Stimulated activated CD8-positive, alpha-beta memory T cell treated with anti-CD3 and anti-CD28 coated beads, Interleukin-4, amount 100 ng/mL, for 48 hours (primary cell): Measurements from ENCODE around the gene GRIN3A.

ENCODE experiments used
- DNase-seq: peaks from one replicate; pipeline ENCODE4 v3.0.0-alpha.2; 2020

Gene GRIN3A

DNA sequence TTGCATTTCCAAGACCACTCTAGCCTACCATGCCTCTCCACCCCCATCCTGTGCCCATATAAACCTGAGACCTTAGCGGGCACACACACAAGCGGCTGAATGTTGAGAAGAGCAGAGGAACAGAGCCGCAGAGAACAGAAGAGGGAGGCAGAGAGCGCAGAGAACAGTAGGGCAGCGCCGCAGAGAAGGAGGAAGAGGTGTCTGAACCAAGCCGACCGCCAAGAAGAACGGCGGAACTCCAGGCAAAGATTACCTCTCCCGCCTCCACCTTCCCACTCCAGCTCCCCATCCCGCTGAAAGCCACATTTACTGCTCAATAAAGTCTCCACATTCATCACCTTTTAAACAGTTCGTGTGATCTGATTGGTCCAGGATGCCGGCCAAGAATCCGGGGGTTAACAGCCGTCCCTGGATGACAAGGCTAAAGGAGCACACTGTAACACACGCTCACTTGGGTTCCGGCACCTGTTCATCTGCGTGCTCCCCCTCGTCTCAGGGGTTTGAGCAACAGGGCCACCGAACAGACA lies 33.2 kb downstream of the GRIN3A start:
- DNase-seq, result peak; percentile 41

DNA sequence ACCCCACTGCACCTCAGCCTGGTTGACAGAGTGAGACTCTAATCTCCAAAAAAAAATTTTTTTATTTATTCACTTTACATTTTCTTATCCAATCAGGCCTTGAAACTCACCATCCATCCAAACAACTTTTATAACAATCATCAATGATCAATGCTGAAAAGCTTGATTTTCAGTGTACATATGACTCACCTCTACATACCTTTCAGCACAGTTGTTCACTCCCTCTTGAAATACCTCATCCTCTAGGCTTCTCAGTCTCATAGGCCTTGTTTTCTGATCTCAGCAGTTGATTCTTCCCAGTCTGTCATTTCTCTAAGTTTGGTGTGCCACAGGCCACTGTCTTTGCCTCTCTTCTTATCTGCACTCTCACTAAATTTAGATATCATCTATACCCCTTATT lies 36.2 kb downstream of the GRIN3A start:
- DNase-seq, result no peak

DNA sequence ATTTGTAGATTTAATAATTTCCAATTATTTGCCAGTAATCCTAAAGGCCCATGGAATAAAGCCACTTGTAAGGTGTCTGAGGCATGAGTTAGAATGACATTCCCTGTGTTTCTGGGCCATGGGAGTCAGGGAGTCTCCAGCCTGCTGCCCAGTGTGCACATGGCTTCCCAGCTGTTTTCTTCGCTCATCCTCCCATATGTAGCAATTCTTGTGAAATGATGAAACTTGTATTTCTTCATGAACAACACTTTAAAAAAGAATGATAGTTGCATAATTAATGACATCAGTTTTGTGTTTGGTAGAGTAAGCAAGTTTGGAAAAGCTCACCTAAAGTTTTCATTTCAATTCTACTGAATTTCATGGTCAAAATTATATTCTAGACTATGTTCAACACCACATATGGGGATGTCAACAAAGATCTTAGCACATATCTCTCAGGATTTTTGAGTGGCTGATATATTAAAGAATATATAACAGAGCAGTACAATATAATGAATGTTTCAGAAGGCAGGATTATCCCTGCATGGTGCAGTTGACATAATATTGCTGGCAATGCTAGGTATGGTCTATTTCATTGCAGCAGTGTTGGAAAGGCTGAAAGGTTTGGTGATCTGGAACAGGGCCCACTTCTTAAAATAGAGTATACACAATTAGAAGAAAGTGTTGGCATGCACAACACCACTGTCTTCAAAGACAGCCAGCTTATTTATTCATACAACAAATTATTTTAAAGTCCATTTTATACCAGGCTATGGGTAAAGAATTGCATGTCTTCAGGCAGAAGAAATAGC lies 44.7 kb downstream of the GRIN3A start:
- DNase-seq, result no peak

DNA sequence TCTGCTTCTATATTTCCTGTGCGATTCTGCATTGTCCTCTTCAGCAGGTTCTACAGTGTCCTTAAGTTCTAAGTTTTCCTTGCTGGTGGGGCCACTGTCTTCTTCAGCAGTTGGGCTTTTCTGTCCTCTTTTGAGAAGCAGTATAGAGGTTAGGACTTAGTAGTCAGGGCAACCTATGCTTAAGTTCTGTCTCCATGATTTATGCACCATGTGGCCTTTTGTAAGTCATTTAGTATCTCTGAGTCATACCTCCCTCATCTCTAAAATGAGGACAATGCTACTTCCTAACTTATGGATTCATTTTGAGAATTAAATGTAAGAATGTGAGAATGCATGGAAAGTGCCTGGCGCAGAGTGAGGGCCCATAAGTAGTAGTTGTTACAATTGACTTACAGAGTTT lies 46.8 kb downstream of the GRIN3A start:
- DNase-seq, result no peak

DNA sequence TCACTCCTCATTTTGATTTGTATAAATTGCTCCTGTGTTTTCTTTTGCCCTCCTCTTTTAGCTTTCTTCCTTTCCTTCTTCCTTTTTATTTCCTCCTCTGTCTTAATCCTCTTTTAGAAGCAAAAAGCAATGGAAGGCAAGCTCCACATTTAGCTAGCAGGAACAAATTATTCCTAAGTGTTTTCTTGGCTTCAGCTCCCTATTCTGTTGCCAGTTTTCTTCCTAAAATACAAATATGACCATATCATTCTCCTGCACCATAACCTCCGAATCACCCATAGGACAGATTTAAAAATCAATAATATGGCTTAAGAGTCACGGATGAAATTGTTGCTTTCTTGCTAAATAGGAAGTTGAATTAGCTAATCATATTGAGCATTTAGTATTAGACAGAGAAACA lies 49.4 kb downstream of the GRIN3A start:
- DNase-seq, result no peak

DNA sequence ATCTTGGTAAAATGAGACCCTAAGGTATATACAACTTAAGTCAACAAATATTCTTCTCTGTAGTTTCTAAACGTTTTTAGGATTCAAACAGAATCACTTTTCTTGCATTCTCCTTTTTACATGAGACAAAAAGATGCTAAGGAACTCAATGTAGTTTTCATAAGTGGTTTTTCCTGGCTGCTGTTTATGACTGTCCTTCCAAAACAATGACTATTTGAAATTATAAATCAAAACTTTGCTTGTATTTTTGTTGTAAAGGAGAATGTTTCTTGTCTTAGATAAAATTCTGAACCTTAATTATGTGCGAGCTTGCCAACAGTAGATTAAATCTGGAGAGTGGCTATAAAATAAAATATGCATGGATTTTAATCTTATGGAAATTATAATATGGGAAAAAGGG lies 53.8 kb downstream of the GRIN3A start:
- DNase-seq, result no peak

DNA sequence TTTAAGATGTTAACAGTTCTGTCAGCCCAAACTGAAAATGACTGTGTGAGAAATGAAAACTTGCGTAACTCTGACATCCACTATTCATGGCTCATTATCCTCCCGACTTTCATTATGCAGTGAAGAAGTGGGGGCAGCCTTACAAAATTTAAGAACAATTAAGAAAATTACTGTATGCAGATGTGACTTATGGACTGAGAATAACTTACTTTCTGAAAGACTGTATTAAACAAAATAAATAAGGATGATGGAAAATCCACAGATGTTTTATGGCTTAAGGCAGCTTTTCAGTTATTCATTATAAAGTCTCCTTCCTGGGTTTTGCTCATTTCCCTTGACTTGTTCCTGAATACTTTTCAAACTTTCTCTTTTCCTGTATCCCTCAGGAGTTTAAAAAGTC lies 55.2 kb downstream of the GRIN3A start:
- DNase-seq, result no peak

DNA sequence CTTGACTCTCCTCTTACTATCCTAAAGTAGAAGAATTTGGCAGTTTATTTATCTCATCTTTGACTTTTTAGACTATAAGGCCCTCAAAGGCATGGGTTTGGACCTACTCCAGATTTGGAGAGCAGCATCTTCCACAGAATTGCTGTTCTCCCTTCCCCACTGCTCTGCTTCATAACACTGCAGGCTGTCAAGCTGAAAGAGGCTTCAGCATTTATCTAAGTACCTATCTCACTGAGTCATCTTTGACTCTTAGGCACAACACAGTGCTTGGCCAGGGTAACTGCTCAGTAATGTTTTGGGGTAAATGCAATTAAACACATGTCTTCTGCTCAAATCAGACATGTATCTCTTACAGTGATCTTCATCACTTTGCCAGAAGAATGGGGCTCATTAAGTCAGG lies 60.6 kb downstream of the GRIN3A start:
- no peak for DNase-seq

DNA sequence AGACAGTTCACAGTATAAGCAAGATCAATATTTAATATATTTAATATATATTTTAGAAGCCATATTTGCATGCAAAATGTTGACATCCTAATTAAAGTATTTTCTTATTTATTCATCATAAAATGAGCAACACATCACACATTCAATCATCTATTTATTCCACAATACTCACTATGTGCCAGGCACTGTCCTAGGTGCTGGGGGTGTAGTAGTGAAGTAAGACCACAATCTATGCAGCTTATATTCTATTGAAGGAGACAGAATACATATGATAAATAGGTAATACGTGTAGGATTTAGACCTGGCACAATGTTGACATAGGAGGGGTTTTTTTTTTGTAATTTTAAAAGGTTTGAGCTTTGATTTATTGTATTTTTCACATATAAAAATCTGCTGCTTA lies 63.1 kb downstream of the GRIN3A start:
- DNase-seq, result no peak

DNA sequence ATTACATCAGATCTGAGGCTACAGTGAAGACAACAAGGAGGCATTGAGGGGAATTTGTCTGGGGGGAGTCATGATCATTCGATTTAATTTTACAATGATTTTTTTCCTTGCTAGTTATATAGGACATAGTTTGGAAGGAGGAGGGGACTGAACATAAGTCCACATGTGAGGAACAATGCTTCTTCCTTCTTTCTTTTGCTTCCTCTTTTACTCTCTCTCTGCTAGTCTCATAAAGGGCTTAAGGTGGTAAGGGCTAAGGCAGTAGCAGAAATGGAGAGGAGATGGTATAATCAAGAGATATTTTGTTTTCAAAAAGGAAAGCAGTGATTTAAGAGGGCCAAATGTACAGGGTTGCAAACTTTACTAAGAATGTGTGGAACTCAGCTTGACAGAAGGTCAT lies 64.3 kb downstream of the GRIN3A start:
- DNase-seq, result no peak

DNA sequence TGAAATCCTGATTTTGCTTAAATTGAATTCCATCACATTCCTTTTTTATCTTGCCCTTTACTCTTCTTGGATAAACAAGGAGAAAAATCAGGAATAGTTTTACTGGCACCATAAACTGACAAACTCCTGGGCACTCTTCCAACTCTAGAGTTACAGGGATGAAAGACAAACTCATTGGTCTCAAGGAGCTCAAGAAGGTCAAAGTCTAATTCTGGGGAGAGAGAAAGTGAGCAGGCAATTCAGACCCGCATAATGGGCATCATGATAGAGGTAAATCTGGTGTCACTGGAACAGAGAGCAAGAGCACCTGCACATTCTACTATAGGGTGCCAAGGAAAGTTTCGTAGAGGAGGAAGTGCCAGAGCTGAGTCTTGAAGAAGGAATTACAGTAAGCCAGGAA lies 64.8 kb downstream of the GRIN3A start:
- no peak for DNase-seq

DNA sequence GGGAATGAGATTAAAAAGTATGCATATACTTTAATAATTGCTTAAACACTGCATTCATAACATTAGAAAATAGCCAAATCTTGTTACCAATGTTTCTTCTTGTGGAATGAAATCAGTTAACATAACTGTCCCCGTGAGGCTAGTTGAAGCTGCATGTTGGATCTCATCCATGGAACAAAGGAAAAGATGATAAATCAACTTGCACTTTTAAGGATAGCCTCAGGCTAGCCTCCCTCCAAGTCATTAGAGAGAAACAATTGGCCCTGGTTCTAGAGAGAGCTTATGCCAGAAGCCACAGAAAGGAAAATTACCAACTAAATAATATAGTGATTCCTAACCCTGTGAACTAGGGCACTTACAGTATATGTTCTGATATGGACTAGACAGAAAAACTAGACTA lies 66.9 kb downstream of the GRIN3A start:
- DNase-seq, result no peak

DNA sequence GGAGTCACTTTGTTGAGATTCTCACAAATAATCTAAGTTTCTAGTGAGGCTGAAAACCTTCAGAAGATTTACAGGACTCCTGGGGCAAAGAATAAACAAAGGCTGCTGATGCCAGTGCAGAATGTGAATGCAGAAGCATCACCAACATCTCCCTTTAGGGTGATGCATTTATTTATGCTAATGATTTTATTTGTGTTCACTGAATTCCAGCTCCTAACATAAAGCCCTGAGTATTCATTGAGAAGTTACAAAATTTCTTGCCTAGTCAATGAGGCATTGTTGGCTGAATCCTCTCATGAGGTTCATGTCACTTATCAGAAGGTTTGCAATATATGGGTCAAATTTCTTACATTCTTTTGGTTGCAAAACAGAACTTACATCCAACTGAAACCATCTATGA lies 70.0 kb downstream of the GRIN3A start:
- DNase-seq, result no peak

DNA sequence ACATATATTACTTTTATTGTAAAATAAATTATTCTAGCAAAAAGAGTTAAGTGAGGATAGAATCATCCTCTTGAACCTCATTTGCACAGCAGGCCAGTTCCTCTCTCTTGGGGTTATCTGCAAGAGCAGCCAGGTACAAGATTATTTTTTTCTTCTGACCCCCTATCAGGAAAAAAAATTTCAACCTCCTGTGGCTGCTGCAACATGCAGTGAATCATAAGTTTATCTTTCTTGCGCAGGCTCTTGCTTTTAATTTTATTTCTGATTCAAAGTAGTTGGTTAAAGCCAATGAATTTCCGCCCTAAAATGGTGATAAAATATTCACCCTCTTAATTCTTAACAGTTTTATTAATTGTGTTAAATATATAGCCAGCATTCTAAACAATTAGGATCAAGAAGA lies 74.0 kb downstream of the GRIN3A start:
- no peak for DNase-seq

DNA sequence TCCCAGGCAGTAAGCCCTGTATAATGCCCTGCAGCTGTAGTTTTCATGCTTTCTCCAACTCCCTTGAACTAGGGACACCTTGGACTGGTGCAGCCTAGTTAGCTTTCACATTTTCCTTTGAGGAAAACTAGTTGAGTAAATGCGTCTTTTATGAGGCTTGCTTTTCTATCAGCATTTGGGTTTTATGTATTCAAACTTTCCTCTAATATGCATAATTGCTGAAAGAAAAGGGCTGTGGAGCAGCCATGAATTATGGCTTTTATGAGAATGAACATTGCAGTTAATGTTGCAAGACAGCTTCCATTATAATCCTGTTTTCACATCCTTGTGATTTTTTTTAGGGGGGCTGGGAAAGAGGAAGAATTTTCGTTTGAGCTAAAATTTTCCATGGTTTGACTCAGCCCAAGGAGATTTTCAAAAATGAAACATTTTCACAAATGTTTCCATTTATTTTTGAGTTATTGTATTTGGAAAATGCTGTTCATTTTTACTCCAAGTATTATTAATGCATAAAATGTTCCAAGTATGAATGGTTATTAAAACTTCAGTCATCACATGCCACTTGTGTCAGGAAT lies 85.8 kb downstream of the GRIN3A start:
- no peak for DNase-seq

DNA sequence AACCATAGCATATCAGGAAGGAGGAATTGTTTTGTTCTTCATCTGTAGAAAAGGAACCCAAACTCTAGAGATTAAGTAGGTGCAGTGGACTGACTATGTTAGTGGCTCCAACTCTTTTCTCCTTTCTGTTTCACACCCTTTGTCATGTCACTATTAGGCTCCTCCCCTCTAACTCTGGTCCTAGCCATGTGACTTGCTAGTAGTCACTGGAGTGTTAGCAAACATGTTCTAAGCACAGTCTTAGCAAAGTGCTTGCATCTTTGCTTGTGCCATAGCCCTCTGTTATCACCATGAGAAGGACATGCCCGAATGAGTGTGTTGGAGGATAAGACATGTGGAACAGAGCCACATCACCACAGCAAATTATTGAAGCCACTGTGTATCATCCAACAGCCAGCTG lies 88.3 kb downstream of the GRIN3A start:
- DNase-seq, result no peak

DNA sequence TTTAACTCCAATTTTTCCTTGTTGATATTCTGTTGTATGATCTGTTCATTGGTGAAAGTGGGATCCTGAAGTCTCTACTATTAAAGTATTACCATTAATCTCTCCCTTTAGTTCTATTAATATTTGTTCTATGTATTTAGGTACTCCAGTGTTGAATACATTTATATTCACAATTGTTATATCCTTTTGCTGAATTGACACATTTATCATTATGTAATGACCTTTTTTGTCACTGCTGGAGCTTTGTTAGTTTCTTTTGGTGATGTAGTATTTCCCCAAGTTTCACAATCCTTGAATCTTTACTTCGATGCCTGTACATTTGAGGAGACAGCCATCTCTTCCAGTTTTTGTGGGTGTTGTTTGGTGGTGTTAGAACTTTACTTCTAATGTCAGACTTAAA lies 90.0 kb downstream of the GRIN3A start:
- no peak for DNase-seq

DNA sequence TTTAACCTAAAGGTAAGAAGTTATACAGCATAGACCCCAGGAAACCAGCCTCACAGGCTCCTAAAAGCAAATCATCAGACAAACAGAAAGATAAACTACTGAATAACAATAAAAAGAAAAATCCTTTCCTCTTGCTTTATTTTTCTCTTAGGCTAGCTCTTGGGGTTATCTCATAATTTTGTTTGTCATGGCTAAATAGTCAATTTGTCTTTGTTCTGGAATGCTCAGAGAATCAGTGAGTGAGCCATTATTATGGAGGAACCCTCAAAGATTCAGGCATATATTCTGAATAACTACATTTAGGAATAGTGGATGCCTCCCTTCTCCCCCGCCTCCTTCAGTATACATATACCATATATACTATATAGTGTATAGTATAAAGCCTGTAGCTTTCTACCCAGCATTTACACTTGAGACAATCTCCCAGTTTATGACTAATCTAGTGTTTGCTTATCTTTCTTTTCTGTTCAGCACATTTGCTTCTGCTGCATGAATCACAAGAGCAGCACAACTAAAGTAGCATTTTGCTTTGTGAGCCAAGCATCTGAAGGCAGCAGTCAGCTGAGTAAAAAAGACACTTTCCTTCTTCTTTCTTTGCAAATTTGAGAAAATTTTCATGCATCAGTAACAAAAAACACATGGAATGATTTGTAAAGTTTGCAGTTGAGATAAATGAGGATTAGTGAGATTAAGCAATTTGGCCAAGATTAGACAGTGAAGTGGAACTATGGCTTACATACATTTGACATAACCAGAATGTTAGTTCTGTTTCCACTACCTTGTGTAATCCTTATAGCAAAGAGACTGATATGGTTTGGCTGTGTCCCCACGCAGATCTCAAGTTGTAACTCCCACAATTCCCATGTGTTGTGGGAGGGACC lies 98.4 kb downstream of the GRIN3A start:
- DNase-seq, result no peak

DNA sequence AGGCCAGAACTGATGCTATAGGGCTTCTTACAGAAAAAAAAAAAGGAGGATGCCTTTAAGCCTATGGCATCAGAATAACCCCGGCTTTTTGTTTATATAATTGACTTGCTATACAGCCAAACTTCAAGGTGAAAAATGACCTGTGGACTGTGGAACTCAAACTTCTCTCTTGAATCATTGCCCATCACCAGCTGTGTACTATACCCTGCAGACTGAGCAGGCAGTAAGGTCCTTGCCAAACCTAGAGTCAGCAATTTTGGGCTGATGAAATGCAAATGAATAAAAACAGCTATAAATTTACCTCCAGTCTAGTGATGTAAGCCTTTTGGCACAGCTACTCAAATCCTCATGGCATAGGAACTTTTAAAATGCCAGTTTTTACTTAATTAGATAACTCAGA lies 99.1 kb downstream of the GRIN3A start:
- DNase-seq, result no peak

DNA sequence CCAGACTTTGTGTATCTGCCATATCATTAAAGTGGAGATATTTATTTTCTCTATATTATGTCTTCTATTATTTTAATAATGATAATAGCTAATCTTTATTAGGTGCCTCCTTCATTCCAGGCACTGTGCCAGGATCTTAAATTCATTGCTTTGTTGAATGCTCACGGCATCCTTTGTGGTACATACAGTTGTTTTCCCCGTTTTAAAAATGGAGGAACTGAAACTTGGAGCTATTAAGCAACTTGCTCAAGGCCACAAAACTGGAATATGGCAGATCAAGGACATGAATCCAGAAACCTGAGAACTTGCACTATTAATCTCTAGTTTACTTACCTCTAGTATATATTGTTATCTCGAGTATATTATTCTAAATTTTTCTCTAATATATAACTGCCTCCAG lies 102.2 kb downstream of the GRIN3A start:
- no peak for DNase-seq

DNA sequence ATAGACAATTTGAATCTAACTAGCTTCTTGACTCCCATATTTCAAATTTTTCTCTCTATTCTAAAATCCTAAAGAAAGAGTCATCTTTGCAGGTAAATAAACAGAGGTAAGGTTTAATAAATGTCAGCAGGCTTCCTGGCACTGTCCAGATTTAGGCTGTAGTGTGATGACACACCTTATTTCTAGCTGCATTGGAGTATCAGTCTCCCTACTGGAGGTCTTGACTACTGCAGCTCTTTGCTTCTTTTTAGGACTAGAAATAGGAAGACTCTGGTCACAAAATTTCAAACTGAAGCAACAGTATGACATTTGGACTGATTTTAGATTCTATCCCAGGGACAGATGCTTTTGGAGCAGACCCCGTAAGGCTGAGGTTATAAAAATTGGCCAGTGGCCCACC lies 103.0 kb downstream of the GRIN3A start:
- no peak for DNase-seq

DNA sequence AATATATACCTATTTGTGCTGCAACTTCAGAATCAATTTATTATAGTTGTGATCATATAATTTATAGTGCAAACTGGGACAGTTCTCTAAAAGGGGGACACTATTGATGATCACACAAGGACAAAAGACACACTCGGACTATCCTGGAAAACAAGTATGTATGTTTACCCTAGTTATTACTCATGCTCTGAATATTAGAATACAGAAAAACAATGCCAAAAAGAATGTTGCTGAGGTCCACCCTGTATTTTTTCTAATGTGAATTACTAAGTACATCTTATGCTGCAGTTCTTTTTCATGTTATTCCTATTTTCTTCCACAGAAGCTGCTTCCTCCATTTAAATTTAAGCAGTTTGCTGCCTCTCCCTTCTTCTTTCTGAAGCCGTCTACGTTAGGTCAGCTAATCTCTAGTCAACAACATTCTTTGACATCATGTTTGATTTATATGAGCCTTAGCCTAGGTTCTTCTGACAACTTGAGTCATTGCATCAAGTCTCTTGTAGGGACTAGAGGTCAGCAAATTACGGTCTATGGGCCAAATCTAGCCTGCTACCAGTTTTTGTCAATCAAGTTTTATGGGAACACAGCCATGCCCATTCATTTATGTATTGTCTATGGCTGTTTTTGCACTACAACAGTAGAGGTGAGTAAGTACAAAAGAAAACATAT lies 103.6 kb downstream of the GRIN3A start:
- DNase-seq, result no peak

DNA sequence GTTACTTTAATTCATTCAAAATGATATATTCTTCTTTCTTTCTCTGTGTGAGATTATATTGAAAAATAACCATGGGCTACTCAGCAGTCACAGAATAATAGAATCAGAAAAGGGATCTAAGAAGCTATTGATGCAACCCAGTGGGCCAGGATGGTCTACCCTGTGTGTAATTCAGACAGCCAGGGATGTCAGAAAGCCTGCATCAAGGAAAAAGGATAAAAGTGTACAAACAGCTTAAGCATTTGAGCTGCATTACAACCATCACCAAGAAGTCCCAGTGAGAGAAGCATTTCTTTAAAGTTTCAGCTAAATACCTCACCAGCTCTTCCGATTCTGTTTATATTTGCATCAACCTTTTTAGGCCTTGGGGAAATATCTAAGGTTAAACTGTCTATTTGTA lies 105.8 kb downstream of the GRIN3A start:
- no peak for DNase-seq
